Stomach (tissue), 4 donors: Measurements from ENCODE around the gene SNORC.

Source experiments
- EP300 ChIP-seq: sonication (generic); formaldehyde crosslinking; IDR thresholded peaks from one replicate; pipeline ENCODE4 v1.6.1; 2017; ENCODE audit warnings: antibody characterized with exemption
- POLR2A ChIP-seq, 4 donors: fragments of 450-650 bp; IDR thresholded peaks; one replicate each; pipeline ENCODE4 v1.6.1; 2016; ENCODE audit warnings: antibody characterized with exemption in 4 of 4, control low read depth in 2 of 4, mild to moderate bottlenecking in 1 of 4, moderate library complexity in 1 of 4

- TF ChIP-seq POLR2A (IDR thresholded peaks at IDR 0.05) (no peak), EP300 (no peak)
These were observed 8.0 kb downstream of the SNORC start for GRCh38 chr2:232877940-232878511.
